NCI-H226 (cell line): ENCODE data around the gene PPT2.
A peak's percentile ranks its signal among the peaks of the same experiment; 100 is the strongest.
"Not testable (repeated sequence)": the region's sequence is repeated elsewhere in the genome, so short reads cannot be mapped to it uniquely, and the experiment has no call there.

Experiments
- DNase-seq: peaks from one replicate; pipeline ENCODE4 v3.0.0-alpha.2; 2015

The PPT2 gene

DNA sequence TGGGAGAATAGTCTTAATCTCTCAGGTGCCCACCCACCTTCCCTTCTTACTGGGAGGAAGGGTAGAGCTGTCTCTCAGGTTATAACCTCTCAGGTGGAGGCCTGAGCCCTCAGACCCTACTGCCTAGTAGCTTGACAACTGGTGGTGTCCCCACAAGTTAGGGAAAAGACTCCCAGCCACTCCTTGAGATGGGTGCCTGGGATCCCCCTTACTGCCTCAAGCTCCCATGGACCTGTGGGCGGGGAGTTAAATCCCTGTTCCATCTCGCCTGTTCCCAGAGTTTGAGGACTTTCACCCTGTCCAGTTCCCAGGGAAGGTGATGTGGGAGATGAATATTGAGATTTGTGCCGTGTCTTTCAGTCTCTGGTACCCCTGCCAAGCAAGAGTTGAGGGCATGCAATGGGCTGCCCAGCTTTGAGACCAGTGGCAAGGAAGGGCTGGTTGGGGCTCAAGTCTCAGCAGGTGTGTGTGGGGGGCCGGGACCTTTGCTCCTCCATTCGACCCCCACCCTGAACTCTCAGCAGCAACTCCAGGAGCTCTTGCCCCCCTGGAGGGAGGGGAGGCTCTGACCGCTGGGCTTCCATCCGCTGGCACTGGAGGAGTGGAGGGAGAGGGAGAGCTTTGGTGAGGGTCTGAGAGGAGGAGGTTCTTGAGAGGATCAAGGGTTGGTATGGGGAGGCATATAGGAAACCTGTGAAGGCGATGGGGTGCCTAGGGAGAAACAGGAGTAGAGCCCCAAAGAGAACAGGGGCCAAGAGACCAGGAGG is 37.2 kb downstream of the PPT2 start:
- DNase-seq, result no peak

DNA sequence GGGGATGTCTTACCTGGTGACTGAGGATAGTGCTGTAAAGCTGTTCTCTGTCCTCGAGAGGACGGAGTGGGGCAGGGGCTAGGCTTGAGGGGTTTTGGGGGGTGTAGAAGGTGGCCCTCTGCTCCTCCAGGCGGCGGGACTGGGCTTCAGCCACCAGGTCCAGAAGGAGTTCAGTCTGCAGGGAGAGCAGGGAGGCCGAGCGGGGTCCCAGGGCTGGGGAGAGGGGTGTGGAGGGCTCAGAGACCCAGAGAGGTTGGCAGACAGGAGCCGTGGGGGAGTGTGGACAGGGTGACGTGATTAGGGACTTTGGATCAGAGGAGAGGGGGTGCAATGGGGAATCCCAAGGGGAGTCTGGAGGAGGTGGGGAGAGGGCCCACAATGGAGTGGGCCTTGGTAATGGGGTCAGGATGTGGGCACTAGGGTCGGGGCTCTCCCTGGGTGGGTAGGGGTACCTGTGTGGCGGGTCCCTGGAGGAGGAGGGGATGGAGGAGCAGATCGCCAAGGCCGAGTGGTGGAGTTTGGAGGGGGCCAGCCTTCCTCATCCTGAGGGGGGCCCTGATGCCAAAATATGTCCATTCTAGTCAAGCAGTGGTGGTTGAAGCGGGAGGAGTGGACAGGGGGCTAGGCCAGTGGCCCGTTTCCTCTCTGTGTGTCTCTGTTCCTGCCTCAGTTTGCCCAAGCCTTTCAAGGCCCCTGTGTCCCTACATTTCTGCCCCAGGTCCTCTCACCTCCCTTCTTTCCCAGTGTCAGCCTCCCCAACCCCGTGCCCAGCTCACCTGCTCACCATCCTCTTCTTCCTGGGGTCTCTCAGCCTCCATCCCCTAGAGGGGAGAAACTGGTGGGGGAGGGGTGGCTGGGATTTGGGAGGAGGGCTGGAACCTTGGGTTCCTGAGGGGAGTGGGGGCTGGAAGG is 38.0 kb downstream of the PPT2 start:
- DNase-seq, result no peak

DNA sequence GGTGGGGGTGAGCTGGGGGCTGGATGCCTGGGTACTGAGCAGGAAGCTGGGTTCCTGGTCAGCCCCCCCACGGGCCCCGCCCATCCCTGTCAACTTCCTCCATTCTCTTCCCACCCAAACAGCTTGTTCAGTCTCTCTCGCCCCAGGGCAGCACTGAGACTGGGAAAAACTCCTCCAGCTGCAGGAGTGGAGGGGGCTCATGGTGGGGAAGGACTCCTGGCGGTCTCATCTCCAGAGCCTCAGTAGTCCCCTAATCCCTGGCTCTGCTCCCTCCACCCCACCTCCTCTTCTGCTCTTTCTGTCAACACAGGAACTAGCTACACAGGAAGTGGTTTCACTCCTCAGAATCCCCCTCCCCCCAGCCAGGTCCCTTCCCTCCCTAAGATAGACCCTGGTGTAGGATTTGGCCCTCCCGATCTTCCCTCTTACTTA is 38.7 kb downstream of the PPT2 start, which contains the start of gene GPSM3:
Gene GPSM3 (minus strand): TSS at position 36 of the 432 bp plus-strand sequence. CDS start 130 bp downstream, outside the sequence.
- no peak for DNase-seq

DNA sequence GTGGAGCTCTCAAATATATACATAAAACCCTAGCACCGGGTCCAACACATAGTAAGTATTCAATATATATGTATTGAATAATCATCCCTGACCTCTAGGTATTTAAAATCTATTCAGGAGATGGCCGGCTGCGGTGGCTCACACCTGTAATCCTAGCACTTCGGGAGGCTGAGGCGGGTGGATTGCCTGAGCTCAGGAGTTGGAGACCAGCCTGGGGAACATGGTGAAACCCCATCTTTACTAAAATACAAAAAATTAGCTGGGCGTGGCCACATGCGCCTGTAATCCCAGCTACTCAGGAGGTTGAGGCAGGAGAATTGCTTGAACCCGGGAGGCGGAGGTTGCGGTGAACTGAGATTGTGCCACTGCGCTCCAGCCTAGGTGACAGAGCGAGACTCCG is 39.2 kb downstream of the PPT2 start:
- DNase-seq, result not testable (repeated sequence)

DNA sequence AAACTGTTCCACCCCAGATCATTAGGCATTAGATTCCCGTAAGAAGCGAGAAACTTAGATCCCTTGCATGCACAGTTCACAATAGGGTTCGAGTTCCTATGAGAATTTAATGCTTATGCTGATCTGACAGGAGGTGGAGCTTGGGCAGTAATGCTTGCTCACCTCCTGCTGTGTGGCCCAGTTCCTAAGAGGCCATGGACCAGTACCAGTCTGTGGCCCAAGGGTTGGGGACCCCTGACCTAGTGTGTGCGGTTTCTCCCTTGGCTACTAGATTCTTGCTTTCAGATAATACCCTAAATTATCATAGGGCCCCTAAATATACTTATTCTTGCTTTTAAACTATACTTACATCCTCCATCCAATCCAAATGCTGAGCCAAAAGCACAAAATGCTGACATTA is 40.4 kb downstream of the PPT2 start:
- DNase-seq, result no peak

DNA sequence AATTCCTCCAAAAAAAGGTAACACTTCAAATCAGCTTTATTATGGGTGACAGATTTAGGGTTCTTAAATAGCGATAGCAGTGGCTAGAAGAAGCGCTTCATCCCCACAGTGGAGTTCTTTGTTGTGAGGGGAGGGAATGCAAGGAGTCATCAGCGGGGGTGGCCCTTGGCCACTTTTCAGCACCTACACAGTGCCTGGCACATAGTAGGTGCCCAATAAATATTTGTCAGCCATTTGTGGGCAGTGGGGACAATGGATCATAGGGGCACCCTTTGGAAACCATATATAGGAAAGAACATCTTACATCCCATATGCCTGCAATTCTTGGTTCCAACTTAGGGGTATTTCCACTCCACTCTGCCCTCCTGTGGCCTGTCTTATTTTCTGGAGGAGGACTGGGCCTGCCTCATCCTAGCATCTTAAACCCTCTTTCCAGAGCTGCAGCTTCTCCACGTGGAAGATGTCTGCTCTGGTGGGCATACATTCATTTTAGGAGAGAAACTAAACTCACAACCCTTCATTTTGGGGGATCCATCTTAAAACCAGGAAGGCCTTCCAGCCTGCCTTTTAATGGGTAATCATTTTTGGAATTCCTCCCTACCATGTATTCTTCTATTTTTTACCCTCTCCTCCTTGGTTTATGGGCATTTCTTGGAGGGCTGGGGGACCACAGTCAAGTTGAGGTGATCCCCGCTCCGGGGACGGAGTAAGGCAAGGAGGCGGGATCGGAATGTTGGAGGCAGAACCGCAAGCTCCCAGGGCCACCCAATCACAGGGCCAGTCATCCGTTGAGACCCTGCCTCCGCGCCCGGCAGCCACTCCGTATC is 41.1 kb downstream of the PPT2 start:
- DNase-seq, result no peak

DNA sequence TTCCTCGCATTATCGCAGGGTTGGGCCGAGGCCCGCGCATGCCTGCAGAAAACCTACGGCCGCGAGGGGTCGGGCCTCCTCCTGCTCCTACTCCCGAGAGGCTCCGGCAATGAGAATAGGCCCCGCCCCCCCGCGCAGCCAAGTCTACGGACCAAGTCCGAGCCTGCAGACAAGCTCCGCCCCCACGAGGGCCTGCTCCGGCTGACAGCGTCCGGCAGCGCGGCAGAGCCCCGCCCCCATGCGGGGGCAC is 41.6 kb downstream of the PPT2 start:
- peak; percentile 100 for DNase-seq

DNA sequence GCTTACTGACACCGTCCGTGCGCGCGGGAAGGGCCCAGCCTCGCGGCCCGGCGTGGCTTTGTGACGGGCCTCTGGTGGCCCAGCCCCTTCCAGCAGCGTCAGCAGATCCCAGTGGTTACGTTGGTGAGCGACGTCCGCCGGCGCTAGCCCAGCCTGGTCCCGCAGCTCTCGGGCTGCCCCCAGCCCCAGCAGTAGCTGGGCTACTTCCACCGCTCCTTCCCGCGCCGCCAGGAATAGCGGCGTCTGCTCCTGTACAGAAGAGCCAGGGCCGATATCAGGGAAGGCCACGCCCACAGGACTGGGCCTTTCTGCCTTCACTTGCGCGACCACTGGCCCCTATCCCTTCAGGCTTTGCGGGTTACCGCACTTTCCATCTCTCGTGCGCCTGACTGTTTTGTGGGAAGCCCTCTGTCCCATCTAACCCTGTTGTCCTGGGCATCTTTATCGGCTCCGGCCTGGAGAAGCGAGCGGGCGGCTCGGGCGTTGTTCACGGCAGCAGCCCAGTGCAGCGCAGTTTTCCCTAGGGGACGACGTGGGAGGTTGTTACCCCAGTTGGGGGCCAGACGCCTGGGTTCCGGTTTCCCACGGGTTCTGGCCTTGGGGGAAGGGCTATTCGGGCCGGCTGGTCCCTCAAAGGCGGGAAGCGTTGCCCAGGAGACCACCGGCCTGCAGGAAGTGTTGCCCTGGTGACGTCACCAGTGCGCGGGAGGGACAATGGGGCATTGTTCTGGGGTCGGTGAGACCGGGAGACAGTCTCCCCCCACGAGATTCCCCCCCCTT is 42.2 kb downstream of the PPT2 start:
- DNase-seq, result peak; percentile 52

DNA sequence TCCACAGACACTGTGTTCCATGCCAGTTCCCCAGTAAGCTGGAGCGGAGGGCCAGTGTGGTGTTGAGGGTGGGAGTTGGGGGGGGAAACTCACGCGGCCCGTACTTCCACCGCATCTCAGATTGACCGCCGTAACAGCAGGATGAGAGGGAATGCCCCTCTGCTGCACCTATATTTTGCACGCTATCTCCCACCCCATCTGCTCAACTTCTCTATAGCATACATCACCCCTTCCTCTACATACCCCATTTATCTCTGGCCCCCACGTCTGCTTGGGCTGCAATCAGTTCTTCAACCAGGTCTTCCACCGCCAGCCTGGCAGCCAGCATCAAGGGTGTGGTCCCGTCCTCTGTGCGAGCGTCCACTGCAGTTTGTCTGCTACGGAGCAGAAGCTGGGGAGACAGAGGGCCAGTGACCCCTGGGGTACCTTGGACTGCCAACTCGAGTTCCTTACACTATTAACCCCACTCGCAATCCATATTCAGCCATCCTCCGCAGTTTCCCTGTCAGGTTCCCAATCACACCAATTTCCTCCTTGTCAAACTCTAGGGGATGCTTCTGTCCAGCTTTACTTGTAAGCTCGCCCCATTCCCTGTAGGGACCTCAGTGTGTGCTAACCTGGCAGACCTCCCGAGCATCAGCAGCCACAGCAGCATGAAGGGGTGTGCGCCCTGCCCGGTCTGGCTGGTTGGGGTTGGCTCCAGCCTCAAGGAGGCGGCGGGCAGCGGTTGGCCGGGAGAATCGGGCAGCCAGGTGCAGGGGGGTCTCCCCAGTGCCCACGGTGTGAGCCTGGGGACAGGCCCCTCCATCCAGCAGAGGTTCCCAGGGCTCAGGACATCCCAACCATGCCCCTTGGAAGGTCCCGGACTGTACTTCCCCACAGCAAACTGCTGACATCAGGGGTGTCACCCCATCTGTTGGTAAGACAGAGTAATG is 43.0 kb downstream of the PPT2 start:
- DNase-seq, result no peak

DNA sequence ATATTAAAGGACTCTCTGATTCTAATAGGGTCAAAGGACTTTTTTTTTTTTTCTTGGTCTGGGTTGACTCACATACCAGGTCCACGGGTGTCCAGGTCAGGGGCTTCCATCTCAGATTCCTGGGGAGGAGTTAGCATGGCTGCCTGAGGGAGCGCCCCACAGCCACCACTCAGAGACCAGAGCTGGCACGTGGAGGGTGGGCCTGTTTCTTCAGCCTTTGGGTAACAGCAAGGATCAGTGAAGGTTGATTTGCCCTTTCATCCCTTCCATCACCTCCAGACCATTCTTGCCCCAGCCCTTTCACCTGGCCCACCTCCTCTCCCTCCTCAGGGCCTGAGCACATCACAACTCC is 44.4 kb downstream of the PPT2 start:
- DNase-seq, result no peak

DNA sequence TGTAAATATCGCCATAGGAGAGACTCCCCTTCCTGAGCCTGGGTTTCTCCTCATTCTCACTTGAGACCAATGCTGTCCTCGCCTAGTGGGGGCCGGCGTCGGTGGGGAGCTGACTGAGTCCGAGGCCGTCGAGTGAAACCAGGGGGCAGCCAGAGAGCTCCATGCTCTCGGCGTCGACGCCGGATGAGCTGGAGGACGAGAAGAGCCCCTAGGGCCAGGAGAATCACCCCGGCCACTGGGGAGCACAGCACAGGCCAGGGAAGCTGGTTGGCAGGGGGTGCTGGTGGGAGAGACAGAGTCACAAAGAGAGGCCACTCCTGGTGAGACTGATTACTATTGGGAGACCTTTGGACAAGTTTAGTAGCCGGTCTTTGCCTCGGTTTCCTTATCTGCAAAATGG is 44.9 kb downstream of the PPT2 start:
- no peak for DNase-seq

DNA sequence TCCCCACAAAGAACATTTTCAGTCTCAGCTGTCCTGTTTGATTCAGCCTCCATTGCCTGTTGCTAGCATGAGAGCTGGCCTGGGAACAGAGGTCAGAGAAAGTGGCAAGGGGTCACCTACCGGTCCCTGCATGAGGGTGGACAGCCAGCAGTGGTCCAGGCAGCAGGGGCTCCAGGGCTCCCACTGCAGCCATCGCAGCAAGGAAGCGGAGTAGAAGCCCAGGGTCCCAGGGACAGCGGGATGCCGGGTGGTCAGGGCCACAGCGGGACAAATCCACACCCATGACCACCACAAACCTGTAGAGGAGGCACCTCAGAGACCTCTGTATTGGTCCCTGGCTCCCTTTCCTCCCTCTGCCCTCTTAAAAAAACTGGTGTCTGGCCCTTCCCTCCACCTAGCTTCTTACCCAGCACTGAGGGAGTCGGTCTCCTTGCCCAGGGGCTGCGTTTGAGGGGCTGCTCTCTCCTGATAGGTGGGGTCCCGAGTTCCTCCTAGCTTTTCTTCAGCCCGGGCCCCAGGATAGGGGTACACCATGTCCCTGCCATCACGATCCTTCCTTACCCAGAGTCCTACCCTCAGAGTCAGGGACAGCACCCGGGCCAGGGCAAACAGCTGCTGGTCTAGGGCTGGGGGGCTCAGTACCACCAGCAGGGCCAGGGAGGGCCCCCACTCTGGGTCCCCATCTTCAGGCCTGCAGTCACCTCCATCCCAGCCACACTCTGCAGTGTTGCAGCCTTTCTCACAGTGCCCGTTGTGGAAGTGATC is 47.0 kb downstream of the PPT2 start:
- DNase-seq, result no peak

DNA sequence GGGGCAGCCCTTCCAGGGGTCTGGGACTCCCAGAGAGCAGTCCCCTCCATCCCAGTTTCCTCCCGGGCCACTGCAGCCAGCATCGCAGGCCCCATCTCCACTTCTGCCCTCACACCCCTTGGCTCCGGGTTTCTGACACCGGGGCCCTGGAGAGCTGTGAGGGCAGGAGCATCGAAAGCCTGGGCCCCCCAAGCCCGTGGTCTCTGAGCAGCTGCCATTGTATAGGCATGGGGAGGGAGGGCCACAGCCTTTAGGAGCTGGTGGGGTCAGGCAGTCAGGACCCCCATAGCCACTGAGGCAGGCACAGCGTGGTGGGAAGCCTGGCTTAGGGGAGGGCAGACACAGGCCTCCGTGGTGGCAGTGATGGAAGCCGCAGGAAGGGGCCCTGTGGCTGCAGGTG is 48.2 kb downstream of the PPT2 start:
- no peak for DNase-seq

DNA sequence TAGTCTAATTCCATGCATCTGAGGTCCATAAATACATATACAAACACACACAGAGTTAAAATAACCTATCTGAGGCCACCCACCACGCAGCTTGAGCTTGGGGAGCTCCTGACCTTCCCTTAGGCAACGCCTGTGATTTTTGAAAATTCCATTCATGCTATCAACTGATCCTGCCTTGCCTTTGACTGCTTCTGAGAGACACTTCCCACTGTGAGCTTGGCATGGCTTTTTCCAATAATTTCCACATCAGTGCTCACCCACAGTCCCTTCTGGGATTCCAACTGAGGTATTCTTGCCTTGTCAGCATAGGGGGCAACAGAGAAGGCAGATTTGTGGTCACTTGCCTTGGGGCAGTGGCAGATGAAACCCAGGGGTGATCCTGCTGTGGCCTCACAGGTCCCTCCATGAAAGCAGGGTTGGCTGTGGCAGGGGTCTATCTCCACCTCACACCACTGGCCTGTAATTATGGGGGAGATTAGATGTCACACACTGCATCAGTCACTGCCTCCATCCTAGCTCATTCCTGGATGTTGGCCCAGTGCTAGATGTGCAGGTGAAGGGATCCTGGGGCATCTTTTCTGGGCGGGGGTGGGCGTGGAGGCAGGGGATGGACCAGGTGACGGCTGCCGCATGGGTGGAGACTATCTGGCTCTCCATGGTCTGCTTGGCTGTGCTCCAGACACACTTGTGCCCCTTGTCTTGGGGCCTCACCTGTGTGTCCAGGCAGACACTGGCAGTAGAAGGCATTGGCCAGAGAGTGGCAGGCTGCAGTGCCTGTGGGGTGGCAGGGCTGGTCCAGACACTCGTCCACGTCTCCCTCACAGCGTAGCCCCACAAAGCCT is 49.7 kb downstream of the PPT2 start:
- no peak for DNase-seq

DNA sequence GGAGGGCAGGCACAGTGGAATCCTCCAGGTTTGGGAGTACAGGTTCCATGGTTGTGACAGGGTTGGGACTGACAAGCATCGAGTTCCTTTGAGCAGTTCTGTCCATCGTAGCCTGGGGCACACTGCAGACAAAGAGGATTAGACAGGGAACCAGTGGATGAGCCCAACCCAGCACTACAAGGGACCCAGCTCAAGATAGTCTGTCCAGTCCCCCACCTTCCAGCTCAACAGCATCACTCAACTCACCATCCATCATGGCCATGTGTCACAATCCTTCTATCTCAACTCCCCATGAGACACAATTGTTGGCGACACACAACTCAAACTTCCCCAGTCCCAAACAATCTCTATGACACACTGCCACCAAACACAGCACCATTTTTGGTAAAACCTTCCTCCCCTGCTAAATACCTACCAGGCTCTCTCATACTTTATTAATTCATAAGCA is 50.4 kb downstream of the PPT2 start:
- no peak for DNase-seq

DNA sequence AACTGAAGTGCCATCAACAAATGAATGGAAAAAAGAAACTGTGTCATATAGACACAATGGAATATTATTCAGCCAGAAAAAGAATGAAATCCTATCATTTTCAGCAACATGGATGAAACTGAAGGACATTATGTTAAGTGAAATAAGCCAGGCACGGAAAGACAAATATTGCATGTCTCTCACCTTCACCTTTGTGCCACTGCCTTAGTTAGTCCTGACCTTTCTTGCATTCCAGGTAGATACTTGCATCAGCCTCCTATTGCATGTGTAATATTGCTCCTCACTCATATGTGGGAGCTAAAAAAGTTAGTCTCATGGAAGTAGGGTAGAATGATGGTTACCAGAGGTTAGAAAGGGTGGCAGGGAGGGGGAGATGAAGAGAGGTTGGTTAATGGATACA is 55.1 kb downstream of the PPT2 start:
- no peak for DNase-seq

DNA sequence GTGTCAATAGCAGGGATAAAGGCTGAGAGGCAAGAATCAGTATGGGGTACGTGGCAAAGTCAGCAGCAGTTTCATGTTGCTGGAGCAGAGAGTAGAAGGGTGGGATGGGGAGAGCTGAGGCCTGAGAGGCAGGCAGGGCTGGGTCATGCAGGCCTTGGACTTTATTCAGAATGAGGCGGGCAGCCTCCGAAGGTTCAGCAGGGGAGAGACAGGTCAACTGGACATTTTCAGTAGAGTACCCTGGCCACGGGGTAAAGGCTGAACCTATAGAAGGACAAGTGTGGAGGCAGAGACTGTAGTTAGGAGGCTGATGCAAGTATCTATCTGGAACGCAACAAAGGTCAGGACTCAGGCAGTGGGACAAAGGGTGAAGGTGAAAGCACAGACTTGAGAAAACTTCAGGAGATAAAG is 56.3 kb downstream of the PPT2 start:
- no peak for DNase-seq

DNA sequence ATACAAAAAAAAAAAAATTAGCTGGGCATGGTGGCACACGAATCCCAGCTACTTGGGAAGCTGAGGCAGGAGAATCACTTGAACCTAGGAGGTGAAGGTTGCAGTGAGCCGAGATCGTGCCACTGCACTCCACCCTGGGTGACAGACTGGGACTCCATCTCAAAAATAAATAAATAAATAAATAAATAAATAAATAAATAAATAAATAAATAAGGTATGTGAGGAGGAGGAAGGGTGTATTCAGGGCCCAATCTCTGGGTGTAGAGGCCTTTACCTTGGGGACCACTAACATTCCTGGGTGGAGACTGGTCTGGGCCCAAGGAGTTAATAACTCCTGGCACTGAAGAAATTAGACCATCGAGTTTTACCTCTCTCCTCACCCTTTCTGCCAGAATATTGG is 57.5 kb downstream of the PPT2 start:
- DNase-seq, result not testable (repeated sequence)

DNA sequence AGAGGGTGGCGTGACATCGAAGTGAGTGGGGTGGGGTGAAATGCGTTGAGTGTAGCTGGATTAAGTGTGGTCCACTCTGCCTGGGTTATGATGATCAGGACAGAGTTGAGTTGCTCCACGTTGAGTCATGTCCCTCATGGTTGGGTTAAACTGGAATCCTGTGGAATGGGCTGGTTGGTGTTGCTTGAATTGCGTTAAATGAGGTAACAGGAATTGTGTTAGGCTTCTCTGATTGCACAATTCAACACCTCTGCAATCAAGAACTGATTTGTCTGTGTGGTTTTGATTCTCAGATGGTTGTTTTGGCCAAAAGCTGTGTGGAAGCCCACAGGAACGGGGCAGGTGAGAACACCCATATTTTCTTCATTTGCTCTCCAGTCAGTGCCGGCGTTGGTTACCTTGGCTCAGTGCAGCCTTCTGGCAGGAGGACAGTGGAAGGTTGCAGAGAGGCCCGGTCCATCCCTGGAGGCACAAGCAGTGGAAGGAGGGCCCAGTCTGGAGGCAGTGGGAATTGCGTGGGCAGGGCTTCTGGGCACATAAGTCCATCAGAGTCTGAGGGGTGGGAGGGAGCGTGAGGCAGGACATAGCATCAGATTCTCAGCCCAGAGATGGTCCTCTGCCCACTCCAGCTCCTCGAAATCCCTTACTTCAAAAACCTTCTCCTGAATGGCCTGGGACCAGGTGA is 58.3 kb downstream of the PPT2 start:
- no peak for DNase-seq
